Lower leg skin (tissue), 4 donors: ENCODE measurements around the gene CA7. TPM values are rescaled to one million over a fixed set of nuclear protein-coding genes. Genes with fewer than 3 reads are reported as not detected.
A peak's percentile ranks its signal among the peaks of the same experiment; 100 is the strongest.

Experiments
- DNase-seq, 2 donors: peaks; one replicate each; pipeline ENCODE4 v3.0.0-alpha.2; 2019; ENCODE audit warnings: low spot score in 2 of 2
- H3K4me3 ChIP-seq: fragments of 200-600 bp; sonication (generic); 2 replicates; pipeline ENCODE4 v1.5.1; 2017; ENCODE audit warnings: mild to moderate bottlenecking, low read depth; ENCODE audit not compliant: poor library complexity, severe bottlenecking
- CTCF ChIP-seq, 3 donors: fragments of 450-650 bp; IDR thresholded peaks; one replicate each; pipeline ENCODE4 v1.5.1; 2016; ENCODE audit warnings: antibody characterized with exemption in 3 of 3, mild to moderate bottlenecking in 3 of 3, moderate library complexity in 2 of 3
- POLR2A ChIP-seq, 2 donors: fragments of 450-650 bp; IDR thresholded peaks; one replicate each; pipeline ENCODE4 v1.6.1; 2016 to 2017; ENCODE audit warnings: antibody characterized with exemption in 2 of 2, mild to moderate bottlenecking in 1 of 2, moderate library complexity in 1 of 2
- WGBS, 2 donors: methylation state at CpG; one replicate each; pipeline ENCODE4 v1.1.5; 2018; 5-methylcytosine and 5-hydroxymethylcytosine counted together
- intact Hi-C: fragments of 100-400 bp; cut with DNase I; formaldehyde crosslinking; loops from one replicate; pipeline ENCODE4 v1.15.0; 2023; ENCODE audit warnings: low total_unique reads
- total RNA-seq, 4 donors: library from RNA; depleted of rRNA; stranded (reverse); fragments of >200 nt; gene quantifications; one replicate each; pipeline ENCODE4 v1.1.0, GENCODE V29; 2016

The CA7 gene
- total RNA-seq, 4 donors from 2014 or later: not detected

GRCh38 chr16:66898933-66899309 is 54.7 kb downstream of the CA7 start:
- intact Hi-C loops: loop anchor here (10.0 kb wide), 1 partner anchor 76 kb away; no protein-coding TSS in a partner anchor
- TF ChIP-seq POLR2A (IDR thresholded peaks at IDR 0.05) (no peak), CTCF (IDR thresholded peaks at IDR 0.05) (no peak)
- DNase-seq: no peak
- no peak overlapping the region for H3K4me3 ChIP-seq
- WGBS, 2 donors: 85 to 87% methylated on average over 2 of the region's 2 CpGs

- no peak overlapping the region for H3K4me3 ChIP-seq
- 85 to 90% methylated on average over 6 of the region's 6 CpGs for WGBS, 2 donors
- intact Hi-C loops: loop anchor here (10.0 kb wide), 1 partner anchor 75 kb away; no protein-coding TSS in a partner anchor
- no peak for TF ChIP-seq CTCF (IDR thresholded peaks at IDR 0.05)
- TF ChIP-seq POLR2A (IDR thresholded peaks at IDR 0.05): no peak
- no peak for DNase-seq
Measured at GRCh38 chr16:66899310-66899944, 55.2 kb downstream of the CA7 start.

GRCh38 chr16:66899945-66900710 is 55.9 kb downstream of the CA7 start:
- intact Hi-C loops: loop anchor here (10.0 kb wide), 1 partner anchor 75 kb away; no protein-coding TSS in a partner anchor
- DNase-seq: peak in 1 of 2 donors; percentile 56
- TF ChIP-seq CTCF (IDR thresholded peaks at IDR 0.05) (no peak), POLR2A (IDR thresholded peaks at IDR 0.05) (no peak)
- 37 to 46% methylated on average over 9 of the region's 9 CpGs for WGBS, 2 donors
- H3K4me3 ChIP-seq: no peak overlapping the region

- TF ChIP-seq POLR2A (IDR thresholded peaks at IDR 0.05): no peak
- no peak for TF ChIP-seq CTCF (IDR thresholded peaks at IDR 0.05)
- no peak for DNase-seq
- no peak overlapping the region for H3K4me3 ChIP-seq
- 31 to 51% methylated on average over 7 of the region's 7 CpGs for WGBS, 2 donors
- intact Hi-C loops: no loop called here
Measured at GRCh38 chr16:66900721-66901441, 56.7 kb downstream of the CA7 start.

- no peak for DNase-seq
- no peak for TF ChIP-seq POLR2A (IDR thresholded peaks at IDR 0.05)
- no peak for TF ChIP-seq CTCF (IDR thresholded peaks at IDR 0.05)
- 88 to 91% methylated on average over 7 to 10 of the region's 10 CpGs for WGBS, 2 donors
- intact Hi-C loops: no loop called here
- no peak overlapping the region for H3K4me3 ChIP-seq
Measured at GRCh38 chr16:66901626-66902025, 57.4 kb downstream of the CA7 start.
